ENCODE results near the gene AGAP1.
"Not testable (repeated sequence)": the region's sequence is repeated elsewhere in the genome, so short reads cannot be mapped to it uniquely, and the experiment has no call there.

AGAP1 gene

GRCh38 chr2:235936493-235936892 lies 442.6 kb downstream of the AGAP1 start:
- no peaks in the 10 kb centered on the region for H3K4me1 Mint-ChIP-seq
- ATAC-seq = no peak
- no peaks in the 10 kb centered on the region for H3K27me3 Mint-ChIP-seq
- peaks cover 6% of the 10 kb centered on the region for H3K9me3 Mint-ChIP-seq
- DNase-seq = peak; percentile 6
- no peaks in the 10 kb centered on the region for H3K36me3 Mint-ChIP-seq (ENCODE audit: low read depth)
- no peak overlapping the region for H3K4me3 Mint-ChIP-seq
- H3K27ac Mint-ChIP-seq = no peak overlapping the region

- no peaks in the 10 kb centered on the region for H3K36me3 Mint-ChIP-seq (ENCODE audit: low read depth)
- no peak for ATAC-seq
- peaks cover 6% of the 10 kb centered on the region for H3K9me3 Mint-ChIP-seq
- H3K4me1 Mint-ChIP-seq = no peaks in the 10 kb centered on the region
- H3K27me3 Mint-ChIP-seq = no peaks in the 10 kb centered on the region
- no peak for DNase-seq
- no peak overlapping the region for H3K4me3 Mint-ChIP-seq
- no peak overlapping the region for H3K27ac Mint-ChIP-seq
Observed at GRCh38 chr2:235937087-235937486, 443.2 kb downstream of the AGAP1 start.

DNA sequence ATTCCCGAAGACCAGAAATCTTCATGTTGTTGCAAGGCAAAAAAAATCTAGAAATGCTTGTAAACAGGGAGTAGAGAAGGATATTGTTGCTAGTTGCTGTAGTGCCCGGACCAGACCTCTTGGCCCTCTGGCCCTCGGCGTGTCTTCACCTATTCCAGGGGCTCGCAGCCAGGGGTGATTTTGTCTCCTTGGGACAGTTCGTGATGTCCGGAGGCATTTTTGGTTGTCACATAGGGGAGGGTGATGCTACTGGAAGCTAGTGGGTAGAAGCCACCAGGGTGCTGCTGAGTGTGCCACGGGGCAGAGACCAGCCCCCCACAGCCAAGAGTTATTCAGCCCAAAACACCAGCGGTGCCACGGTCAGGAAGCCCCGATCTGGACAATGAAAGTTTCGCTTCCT lies 443.7 kb downstream of the AGAP1 start:
- DNase-seq = no peak
- ATAC-seq = no peak
- H3K4me1 Mint-ChIP-seq = no peaks in the 10 kb centered on the region
- no peaks in the 10 kb centered on the region for H3K27me3 Mint-ChIP-seq
- H3K36me3 Mint-ChIP-seq (ENCODE audit: low read depth) = no peaks in the 10 kb centered on the region
- H3K4me3 Mint-ChIP-seq = no peak overlapping the region
- peaks cover 6% of the 10 kb centered on the region for H3K9me3 Mint-ChIP-seq
- H3K27ac Mint-ChIP-seq = no peak overlapping the region

DNA sequence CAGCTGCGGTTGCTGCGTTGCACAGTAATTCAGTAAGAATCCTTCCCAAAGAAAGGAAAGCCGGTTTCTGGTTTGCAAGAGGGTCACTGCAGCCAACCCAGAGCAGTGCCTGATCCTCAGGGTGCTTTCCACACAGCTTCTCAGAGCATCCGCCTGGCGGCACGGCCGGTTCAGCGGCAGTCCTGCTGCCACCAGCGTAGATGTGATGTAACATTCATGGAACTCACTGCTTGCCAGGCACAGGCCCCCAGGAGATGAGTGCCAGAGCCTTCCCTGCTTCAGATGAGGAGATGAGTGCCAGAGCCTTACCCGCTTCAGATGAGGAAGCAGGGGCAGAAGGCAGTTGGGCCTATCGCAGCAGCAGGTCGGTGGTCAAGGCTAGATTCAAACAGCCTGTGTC lies 444.1 kb downstream of the AGAP1 start:
- no peak for ATAC-seq
- Mint-ChIP-seq H3K9me3 (peaks cover 6% of the 10 kb centered on the region), H3K36me3 (ENCODE audit: low read depth) (no peaks in the 10 kb centered on the region), H3K4me1 (no peaks in the 10 kb centered on the region), H3K27ac (no peak overlapping the region), H3K4me3 (no peak overlapping the region), H3K27me3 (no peaks in the 10 kb centered on the region)
- no peak for DNase-seq

DNA sequence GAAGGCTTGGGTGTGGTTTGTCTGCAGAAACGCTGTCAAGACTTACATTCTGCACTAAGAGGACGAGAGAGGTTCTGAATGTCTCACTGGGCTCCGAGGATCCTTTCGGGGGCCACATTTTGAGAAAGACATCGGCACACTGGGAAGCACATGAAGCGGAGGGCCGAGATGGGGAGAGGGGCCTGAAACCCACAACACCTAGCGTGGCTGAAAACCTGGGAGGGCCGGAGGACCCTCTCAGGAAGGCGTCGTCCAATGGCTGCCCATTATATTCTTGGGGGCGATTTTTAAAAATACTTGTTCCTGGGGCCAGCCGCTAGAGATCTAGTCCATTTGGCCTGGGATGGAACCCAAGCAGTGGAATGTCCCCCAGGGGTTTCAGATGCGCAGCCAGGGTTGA lies 444.8 kb downstream of the AGAP1 start:
- peaks cover 6% of the 10 kb centered on the region for H3K9me3 Mint-ChIP-seq

GRCh38 chr2:235939471-235939870 lies 445.6 kb downstream of the AGAP1 start:
- Mint-ChIP-seq H3K4me3 (no peak overlapping the region), H3K27me3 (no peaks in the 10 kb centered on the region), H3K36me3 (ENCODE audit: low read depth) (no peaks in the 10 kb centered on the region), H3K9me3 (peaks cover 6% of the 10 kb centered on the region), H3K27ac (no peak overlapping the region), H3K4me1 (no peaks in the 10 kb centered on the region)
- no peak for ATAC-seq
- no peak for DNase-seq

More for the DNA sequence above, 444.8 kb downstream of the AGAP1 start:
- DNase-seq (no peak), ATAC-seq (no peak)
- Mint-ChIP-seq H3K4me1 (no peaks in the 10 kb centered on the region), H3K27me3 (no peaks in the 10 kb centered on the region), H3K4me3 (no peak overlapping the region), H3K36me3 (ENCODE audit: low read depth) (no peaks in the 10 kb centered on the region), H3K27ac (no peak overlapping the region)

DNA sequence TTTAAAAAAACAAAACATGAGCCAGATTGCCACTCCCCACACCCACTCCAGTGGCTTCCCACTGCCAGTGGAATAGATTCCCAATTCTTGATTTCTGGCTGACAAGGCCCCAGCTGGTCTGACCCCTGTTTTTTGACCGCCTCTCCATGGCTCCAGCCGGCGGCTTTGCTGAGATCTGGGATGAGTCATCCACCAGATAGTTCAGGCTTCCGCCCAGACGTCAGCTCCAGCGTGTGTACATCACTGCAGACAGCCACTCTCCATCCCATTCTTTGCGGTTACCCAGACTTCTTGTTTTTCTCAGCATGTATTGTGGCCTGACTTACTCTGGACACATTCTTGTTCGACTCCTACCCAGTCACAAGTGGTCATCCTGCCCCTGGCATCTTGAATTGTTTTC lies 446.5 kb downstream of the AGAP1 start:
- Mint-ChIP-seq H3K4me3 (no peak overlapping the region), H3K4me1 (no peaks in the 10 kb centered on the region), H3K36me3 (ENCODE audit: low read depth) (no peaks in the 10 kb centered on the region), H3K9me3 (peaks cover 6% of the 10 kb centered on the region), H3K27ac (no peak overlapping the region), H3K27me3 (no peaks in the 10 kb centered on the region)
- no peak for ATAC-seq
- DNase-seq = no peak

DNA sequence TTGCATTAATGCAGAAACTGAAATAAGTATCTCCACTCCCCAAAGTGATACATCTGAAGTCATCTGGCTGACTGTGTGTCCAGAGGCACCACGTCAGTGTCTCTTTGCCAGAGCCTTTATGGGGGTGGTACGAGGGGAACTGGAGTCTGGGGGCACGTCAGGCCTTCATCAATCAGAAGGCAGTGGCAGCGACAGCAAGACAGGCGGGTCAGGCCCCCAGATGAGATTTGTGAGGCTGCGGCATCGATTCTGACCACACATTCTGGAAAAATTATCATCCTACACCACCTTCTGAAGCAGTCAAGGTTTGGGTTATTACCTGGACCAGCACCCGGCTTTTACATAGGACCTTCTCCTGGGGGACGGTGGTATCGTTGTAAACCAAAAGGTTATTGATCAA lies 450.7 kb downstream of the AGAP1 start:
- Mint-ChIP-seq H3K27ac (no peak overlapping the region), H3K36me3 (ENCODE audit: low read depth) (no peaks in the 10 kb centered on the region)
- ATAC-seq = no peak

GRCh38 chr2:235945608-235946140 lies 451.8 kb downstream of the AGAP1 start:
- Mint-ChIP-seq H3K4me1 (no peaks in the 10 kb centered on the region), H3K9me3 (no peaks in the 10 kb centered on the region), H3K27ac (no peak overlapping the region), H3K36me3 (ENCODE audit: low read depth) (no peaks in the 10 kb centered on the region), H3K4me3 (no peak overlapping the region), H3K27me3 (peaks cover 16% of the 10 kb centered on the region)
- ATAC-seq (no peak), DNase-seq (no peak)

More for the DNA sequence above, 450.7 kb downstream of the AGAP1 start:
- Mint-ChIP-seq H3K27me3 (peaks cover 7% of the 10 kb centered on the region), H3K9me3 (no peaks in the 10 kb centered on the region), H3K4me1 (no peaks in the 10 kb centered on the region), H3K4me3 (no peak overlapping the region)
- no peak for DNase-seq

DNA sequence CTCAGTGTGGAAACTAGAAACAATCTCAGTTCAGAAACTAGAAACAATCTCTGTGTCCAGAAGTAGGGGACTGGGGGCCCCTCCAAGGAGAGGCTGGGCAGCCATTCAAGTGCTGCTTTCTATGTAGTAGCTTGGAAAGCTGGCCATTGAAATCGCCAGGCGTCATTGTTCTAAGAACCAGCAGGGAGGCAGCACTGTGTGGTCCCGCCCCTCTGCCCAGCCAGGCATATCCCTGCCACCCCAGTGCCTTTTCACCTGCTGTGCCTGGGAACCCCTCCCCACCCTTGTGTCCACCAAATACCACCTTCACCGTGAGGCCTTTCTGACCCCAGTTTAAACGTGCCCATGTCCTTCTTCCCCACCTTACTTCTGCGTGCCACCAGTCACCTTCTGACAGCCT lies 452.7 kb downstream of the AGAP1 start:
- DNase-seq = no peak
- H3K4me3 Mint-ChIP-seq = no peak overlapping the region
- no peaks in the 10 kb centered on the region for H3K36me3 Mint-ChIP-seq (ENCODE audit: low read depth)
- H3K4me1 Mint-ChIP-seq = peaks cover 6% of the 10 kb centered on the region
- ATAC-seq = no peak
- no peak overlapping the region for H3K27ac Mint-ChIP-seq
- no peaks in the 10 kb centered on the region for H3K9me3 Mint-ChIP-seq
- H3K27me3 Mint-ChIP-seq = peaks cover 22% of the 10 kb centered on the region

GRCh38 chr2:235947055-235947454 lies 453.2 kb downstream of the AGAP1 start:
- H3K27ac Mint-ChIP-seq; DNase-seq; H3K36me3 Mint-ChIP-seq (ENCODE audit: low read depth); H3K4me3 Mint-ChIP-seq; ATAC-seq; H3K9me3 Mint-ChIP-seq: not testable (repeated sequence)
- peaks cover 25% of the 10 kb centered on the region for H3K27me3 Mint-ChIP-seq
- peaks cover 10% of the 10 kb centered on the region for H3K4me1 Mint-ChIP-seq

DNA sequence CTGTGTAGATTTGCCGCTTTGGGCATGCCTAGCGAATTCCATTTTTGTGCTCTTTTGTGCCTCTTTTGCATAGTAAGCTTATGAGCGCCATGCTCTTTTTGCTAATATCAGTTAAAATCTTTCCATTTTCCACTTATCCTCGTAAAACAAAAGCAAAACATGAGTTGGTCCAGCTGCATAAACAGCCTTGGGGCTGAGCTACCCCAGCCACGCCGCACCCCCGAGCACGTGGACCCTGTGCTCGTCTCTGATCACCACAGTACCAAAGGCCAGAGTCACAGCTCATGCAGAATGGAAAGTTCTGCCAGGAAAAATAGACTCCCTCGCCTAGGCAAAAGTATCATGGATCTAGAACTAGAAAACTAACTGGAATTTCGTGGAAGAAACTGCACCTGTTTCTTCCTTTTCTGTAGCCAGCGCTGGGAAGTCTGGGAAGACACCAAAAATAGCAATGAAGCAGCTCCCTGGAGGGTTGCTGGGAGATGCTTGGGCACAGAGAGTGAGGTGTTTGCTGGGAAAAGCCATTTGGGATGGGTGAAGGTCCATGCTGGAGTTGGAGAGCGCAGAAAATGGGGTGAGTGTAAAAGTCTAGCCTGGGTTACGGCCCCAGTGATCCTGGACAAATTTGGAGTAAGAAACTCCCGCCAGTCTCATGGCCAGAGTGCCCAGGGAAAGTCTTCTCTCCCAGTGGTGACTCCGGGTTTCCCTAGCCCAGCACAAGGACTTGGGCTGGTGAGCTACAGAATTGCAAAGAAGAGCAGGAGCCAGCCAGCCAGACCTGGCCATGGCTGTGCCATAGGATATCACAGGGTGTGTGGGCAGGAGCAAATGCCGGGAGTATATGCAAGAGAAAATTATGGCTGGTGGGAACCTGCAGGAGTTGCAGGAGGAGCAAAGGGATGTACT lies 456.0 kb downstream of the AGAP1 start:
- no peak for ATAC-seq

GRCh38 chr2:235950473-235950809 lies 456.6 kb downstream of the AGAP1 start:
- H3K4me1 Mint-ChIP-seq = peaks cover 11% of the 10 kb centered on the region
- H3K36me3 Mint-ChIP-seq (ENCODE audit: low read depth) = no peaks in the 10 kb centered on the region
- peaks cover 31% of the 10 kb centered on the region for H3K27me3 Mint-ChIP-seq
- ATAC-seq (no peak), DNase-seq (no peak)
- no peak overlapping the region for H3K4me3 Mint-ChIP-seq
- no peaks in the 10 kb centered on the region for H3K9me3 Mint-ChIP-seq
- H3K27ac Mint-ChIP-seq = no peak overlapping the region

More for the DNA sequence above, 456.0 kb downstream of the AGAP1 start:
- Mint-ChIP-seq H3K36me3 (ENCODE audit: low read depth) (no peaks in the 10 kb centered on the region), H3K9me3 (no peaks in the 10 kb centered on the region), H3K27ac (no peak overlapping the region), H3K4me3 (no peak overlapping the region), H3K27me3 (peaks cover 29% of the 10 kb centered on the region), H3K4me1 (peaks cover 11% of the 10 kb centered on the region)
- DNase-seq = no peak

DNA sequence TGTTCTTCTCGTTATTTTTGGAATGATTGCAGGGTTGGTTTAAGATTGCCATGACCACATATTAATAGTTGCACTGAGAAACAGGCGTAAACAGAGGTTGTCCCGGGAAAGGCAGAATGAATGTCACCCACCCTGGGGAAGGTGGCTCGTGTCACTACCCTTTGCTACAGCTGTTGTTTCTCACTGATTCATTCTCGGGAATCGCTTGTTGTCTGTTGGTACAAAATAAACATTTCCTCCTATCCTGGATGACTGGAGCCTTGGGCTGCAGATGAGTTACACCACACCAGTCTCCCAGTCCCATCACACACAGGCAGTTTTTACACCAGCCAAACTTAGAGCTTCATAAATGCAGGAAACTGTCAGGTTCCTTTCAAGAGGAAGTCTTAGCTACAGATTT lies 457.6 kb downstream of the AGAP1 start:
- no peaks in the 10 kb centered on the region for H3K36me3 Mint-ChIP-seq (ENCODE audit: low read depth)
- H3K4me3 Mint-ChIP-seq = no peak overlapping the region
- H3K9me3 Mint-ChIP-seq = no peaks in the 10 kb centered on the region
- no peak overlapping the region for H3K27ac Mint-ChIP-seq
- H3K27me3 Mint-ChIP-seq = peaks cover 31% of the 10 kb centered on the region
- DNase-seq (no peak), ATAC-seq (no peak)
- H3K4me1 Mint-ChIP-seq = peaks cover 11% of the 10 kb centered on the region

GRCh38 chr2:235951982-235952381 lies 458.1 kb downstream of the AGAP1 start:
- Mint-ChIP-seq H3K36me3 (ENCODE audit: low read depth) (no peaks in the 10 kb centered on the region), H3K9me3 (no peaks in the 10 kb centered on the region), H3K4me1 (peaks cover 11% of the 10 kb centered on the region), H3K27ac (no peak overlapping the region), H3K4me3 (no peak overlapping the region), H3K27me3 (peaks cover 29% of the 10 kb centered on the region)
- DNase-seq (peak; percentile 3), ATAC-seq (peak; percentile 74)
